ENCODE results near the gene DDX41. TPM values are rescaled to one million over a fixed set of nuclear protein-coding genes. Genes with fewer than 3 reads are reported as not detected.

DDX41 gene
- total and polyA plus RNA-seq, 11 donors, result 24.4 to 65.4 (median 37.7) TPM

- H3K4me1 ChIP-seq, result peaks cover 0 to 49% (median 37%) of the 10 kb centered on the region in 12 donors
- no peak for TF ChIP-seq CTCF (IDR thresholded peaks at IDR 0.05)
- H3K27ac ChIP-seq, result peak overlapping the region in 4 of 12 donors; percentile 4 to 87 (median 44)
- DNase-seq (no peak), ATAC-seq (no peak)
- H3K9me3 ChIP-seq, result peaks cover 0 to 5% (median 0%) of the 10 kb centered on the region in 12 donors
- WGBS, 4 donors, result 73 to 90% (median 88%) methylated on average over 2 of the region's 2 CpGs
- H3K4me3 ChIP-seq, result no peak overlapping the region
- intact Hi-C loops (cut with DNase I), result no loop called here
- H3K27me3 ChIP-seq, result peaks cover 0 to 22% (median 5%) of the 10 kb centered on the region in 9 donors
- peaks cover 0 to 34% (median 24%) of the 10 kb centered on the region in 9 donors for H3K36me3 ChIP-seq
Observed at GRCh38 chr5:177468329-177468684, 48.5 kb downstream of the DDX41 start.

- ATAC-seq, result no peak
- 95 to 97% (median 95%) methylated on average over 26 to 31 of the region's 31 CpGs for WGBS, 4 donors
- Histone ChIP-seq H3K4me1 (peaks cover 0 to 46% (median 36%) of the 10 kb centered on the region in 12 donors), H3K36me3 (peaks cover 0 to 34% (median 24%) of the 10 kb centered on the region in 9 donors), H3K9me3 (peaks cover 0 to 5% (median 0%) of the 10 kb centered on the region in 12 donors), H3K27me3 (peaks cover 0 to 17% (median under 1%) of the 10 kb centered on the region in 9 donors), H3K27ac (no peak overlapping the region), H3K4me3 (no peak overlapping the region)
- DNase-seq, result peak in 1 of 5 donors; percentile 22
- intact Hi-C loops (cut with DNase I), result no loop called here
- TF ChIP-seq CTCF (IDR thresholded peaks at IDR 0.05), result no peak
- no peak for TF ChIP-seq POLR2A (IDR thresholded peaks at IDR 0.05)
Observed at GRCh38 chr5:177467436-177467835, 49.3 kb downstream of the DDX41 start.

GRCh38 chr5:177466861-177467260 is 49.9 kb downstream of the DDX41 start:
- peaks cover 0 to 46% (median 34%) of the 10 kb centered on the region in 12 donors for H3K4me1 ChIP-seq
- TF ChIP-seq POLR2A (IDR thresholded peaks at IDR 0.05) (no peak), CTCF (IDR thresholded peaks at IDR 0.05) (no peak)

GRCh38 chr5:177465044-177465443 is 51.7 kb downstream of the DDX41 start:
- intact Hi-C loops (cut with DNase I), result no loop called here
- DNase-seq (no peak), ATAC-seq (no peak)
- no peak overlapping the region for H3K4me3 ChIP-seq
- no peak overlapping the region for H3K27ac ChIP-seq
- H3K4me1 ChIP-seq, result peaks cover 0 to 34% (median 24%) of the 10 kb centered on the region in 12 donors
- WGBS, 4 donors, result 92 to 99% (median 97%) methylated on average over 11 of the region's 11 CpGs
- H3K27me3 ChIP-seq, result no peaks in the 10 kb centered on the region
- H3K36me3 ChIP-seq, result peaks cover 0 to 37% (median 25%) of the 10 kb centered on the region in 9 donors
- no peak for TF ChIP-seq POLR2A (IDR thresholded peaks at IDR 0.05)
- TF ChIP-seq CTCF (IDR thresholded peaks at IDR 0.05), result no peak
- H3K9me3 ChIP-seq, result peaks cover 0 to 5% (median 0%) of the 10 kb centered on the region in 12 donors

More at GRCh38 chr5:177466861-177467260, 49.9 kb downstream of the DDX41 start:
- Histone ChIP-seq H3K9me3 (peaks cover 0 to 5% (median 0%) of the 10 kb centered on the region in 12 donors), H3K36me3 (peaks cover 0 to 34% (median 24%) of the 10 kb centered on the region in 9 donors), H3K4me3 (no peak overlapping the region), H3K27me3 (peaks cover 0 to 11% (median 0%) of the 10 kb centered on the region in 9 donors), H3K27ac (no peak overlapping the region)
- no peak for DNase-seq
- intact Hi-C loops (cut with DNase I), result no loop called here
- WGBS, 4 donors, result 92 to 97% (median 95%) methylated on average over 25 of the region's 25 CpGs
- ATAC-seq, result no peak

Data from heart left ventricle (tissue), 16 donors.